Lower leg skin (tissue), 4 donors: ENCODE results near the gene DLGAP1. TPM values are rescaled to one million over a fixed set of nuclear protein-coding genes. Genes with fewer than 3 reads are reported as not detected.

Source experiments
- DNase-seq, 2 donors: peaks; one replicate each; pipeline ENCODE4 v3.0.0-alpha.2; 2019; ENCODE audit warnings: low spot score in 2 of 2
- H3K4me3 ChIP-seq: fragments of 200-600 bp; sonication (generic); 2 replicates; pipeline ENCODE4 v1.5.1; 2017; ENCODE audit warnings: mild to moderate bottlenecking, low read depth; ENCODE audit not compliant: poor library complexity, severe bottlenecking
- CTCF ChIP-seq, 3 donors: fragments of 450-650 bp; IDR thresholded peaks; one replicate each; pipeline ENCODE4 v1.5.1; 2016; ENCODE audit warnings: antibody characterized with exemption in 3 of 3, mild to moderate bottlenecking in 3 of 3, moderate library complexity in 2 of 3
- POLR2A ChIP-seq, 2 donors: fragments of 450-650 bp; IDR thresholded peaks; one replicate each; pipeline ENCODE4 v1.6.1; 2016 to 2017; ENCODE audit warnings: antibody characterized with exemption in 2 of 2, mild to moderate bottlenecking in 1 of 2, moderate library complexity in 1 of 2
- WGBS, 2 donors: methylation state at CpG; one replicate each; pipeline ENCODE4 v1.1.5; 2018; 5-methylcytosine and 5-hydroxymethylcytosine counted together
- intact Hi-C: fragments of 100-400 bp; cut with DNase I; formaldehyde crosslinking; loops from one replicate; pipeline ENCODE4 v1.15.0; 2023; ENCODE audit warnings: low total_unique reads
- total RNA-seq, 4 donors: library from RNA; depleted of rRNA; stranded (reverse); fragments of >200 nt; gene quantifications; one replicate each; pipeline ENCODE4 v1.1.0, GENCODE V29; 2016

The DLGAP1 gene
- total RNA-seq, 4 donors from 2014 or later = 0.34 to 1.3 (median 0.82) TPM

GRCh38 chr18:4126939-4127338, 328.2 kb downstream of the DLGAP1 start:
- H3K4me3 ChIP-seq = no peak overlapping the region
- intact Hi-C loops = no loop called here
- TF ChIP-seq CTCF (IDR thresholded peaks at IDR 0.05) (no peak), POLR2A (IDR thresholded peaks at IDR 0.05) (no peak)
- 53 to 60% methylated on average over 1 of the region's 1 CpG for WGBS, 2 donors
- DNase-seq = no peak

GRCh38 chr18:4125627-4126230, 329.4 kb downstream of the DLGAP1 start:
- no peak for TF ChIP-seq CTCF (IDR thresholded peaks at IDR 0.05)
- TF ChIP-seq POLR2A (IDR thresholded peaks at IDR 0.05) = no peak
- WGBS, 2 donors = 48 to 57% methylated on average over 6 of the region's 6 CpGs

GRCh38 chr18:4125224-4125623, 329.9 kb downstream of the DLGAP1 start:
- TF ChIP-seq POLR2A (IDR thresholded peaks at IDR 0.05) = no peak
- TF ChIP-seq CTCF (IDR thresholded peaks at IDR 0.05) = no peak
- DNase-seq = no peak

More at GRCh38 chr18:4125627-4126230, 329.4 kb downstream of the DLGAP1 start:
- H3K4me3 ChIP-seq = no peak overlapping the region
- intact Hi-C loops = no loop called here
- no peak for DNase-seq

GRCh38 chr18:4119813-4120212, 335.3 kb downstream of the DLGAP1 start:
- intact Hi-C loops = no loop called here
- H3K4me3 ChIP-seq = no peak overlapping the region
- DNase-seq = no peak
- 91 to 92% methylated on average over 1 of the region's 1 CpG for WGBS, 2 donors
- no peak for TF ChIP-seq CTCF (IDR thresholded peaks at IDR 0.05)
- TF ChIP-seq POLR2A (IDR thresholded peaks at IDR 0.05) = no peak

More at GRCh38 chr18:4125224-4125623, 329.9 kb downstream of the DLGAP1 start:
- intact Hi-C loops = no loop called here
- H3K4me3 ChIP-seq = no peak overlapping the region

GRCh38 chr18:4119127-4119648, 335.9 kb downstream of the DLGAP1 start:
- WGBS, 2 donors = 72 to 80% methylated on average over 7 of the region's 7 CpGs
- DNase-seq = no peak
- no peak for TF ChIP-seq POLR2A (IDR thresholded peaks at IDR 0.05)
- TF ChIP-seq CTCF (IDR thresholded peaks at IDR 0.05) = no peak
- intact Hi-C loops = no loop called here
- H3K4me3 ChIP-seq = no peak overlapping the region

GRCh38 chr18:4108016-4108415, 347.1 kb downstream of the DLGAP1 start:
- DNase-seq = no peak
- no peak overlapping the region for H3K4me3 ChIP-seq
- TF ChIP-seq CTCF (IDR thresholded peaks at IDR 0.05) = no peak
- TF ChIP-seq POLR2A (IDR thresholded peaks at IDR 0.05) = no peak
- intact Hi-C loops = no loop called here
- WGBS, 2 donors = 3 to 75% methylated on average over 1 of the region's 1 CpG
